Skeletal muscle tissue (tissue), 4 donors: Measurements from ENCODE around the gene LCE3E. TPM values are rescaled to one million over a fixed set of nuclear protein-coding genes. Genes with fewer than 3 reads are reported as not detected.
"Not testable (repeated sequence)": the region's sequence is repeated elsewhere in the genome, so short reads cannot be mapped to it uniquely, and the experiment has no call there.

Experiments
- H3K27ac ChIP-seq: one replicate; pipeline ENCODE4 v1.7.0; 2013; ENCODE audit warnings: mild to moderate bottlenecking, low read depth, low read length, inconsistent platforms
- H3K27me3 ChIP-seq, 3 donors: one replicate each; pipeline ENCODE4 v1.7.0; 2013; ENCODE audit warnings: low read length in 3 of 3; ENCODE audit not compliant: control insufficient read depth in 3 of 3, insufficient read depth in 3 of 3
- H3K36me3 ChIP-seq, 3 donors: one replicate each; pipeline ENCODE4 v1.7.0; 2013; ENCODE audit warnings: low read length in 3 of 3; ENCODE audit not compliant: control insufficient read depth in 3 of 3, insufficient read depth in 3 of 3
- H3K4me1 ChIP-seq, 3 donors: one replicate each; pipeline ENCODE4 v1.7.0; 2013; ENCODE audit warnings: low read length in 3 of 3, mild to moderate bottlenecking in 3 of 3; ENCODE audit not compliant: control insufficient read depth in 3 of 3, insufficient read depth in 3 of 3
- H3K4me3 ChIP-seq, 3 donors: one replicate each; pipeline ENCODE4 v1.7.0; 2013; ENCODE audit warnings: low read length in 3 of 3
- H3K9ac ChIP-seq, 3 donors: one replicate each; pipeline ENCODE4 v1.7.0; 2013; ENCODE audit warnings: low read length in 3 of 3, mild to moderate bottlenecking in 3 of 3, moderate library complexity in 2 of 3, low read depth in 1 of 3
- H3K9me3 ChIP-seq, 3 donors: one replicate each; pipeline ENCODE4 v1.7.0; 2013; ENCODE audit warnings: low read length in 3 of 3; ENCODE audit not compliant: control insufficient read depth in 3 of 3
- total RNA-seq: library from RNA; depleted of rRNA; stranded (reverse); fragments of >200 nt; gene quantifications from one replicate; pipeline ENCODE4 v1.2.3, GENCODE V29; 2014
- donor health status: Osteomylitis.

The LCE3E gene
- total RNA-seq, 1 donor from 2014 or later: not detected

DNA sequence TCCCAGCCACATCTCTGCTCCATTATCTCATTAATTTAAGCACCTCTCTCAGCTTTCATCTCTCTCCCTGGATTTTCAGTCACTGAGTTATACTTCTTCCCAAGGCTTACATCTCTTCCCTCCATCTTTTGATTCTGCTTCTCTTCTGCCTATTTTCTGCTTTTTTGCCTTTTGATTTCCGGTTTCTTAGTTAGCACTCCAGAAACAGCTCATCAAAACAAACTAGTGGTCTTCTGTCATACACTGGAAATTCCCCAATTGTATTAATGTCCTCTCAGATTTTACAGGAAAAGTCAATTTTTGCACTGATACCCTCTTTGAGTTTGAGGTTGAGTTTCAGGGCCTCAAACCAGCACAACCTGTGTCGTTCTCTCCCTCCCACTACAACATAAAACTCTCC is 1.5 kb downstream of the LCE3E start:
- H3K9me3 ChIP-seq: peaks cover 0 to 3% (median 0%) of the 10 kb centered on the region in 3 donors
- H3K36me3 ChIP-seq: no peaks in the 10 kb centered on the region
- no peaks in the 10 kb centered on the region for H3K27me3 ChIP-seq
- H3K9ac ChIP-seq: no peak overlapping the region
- no peaks in the 10 kb centered on the region for H3K4me1 ChIP-seq
- H3K27ac ChIP-seq: no peak overlapping the region
- no peak overlapping the region for H3K4me3 ChIP-seq

DNA sequence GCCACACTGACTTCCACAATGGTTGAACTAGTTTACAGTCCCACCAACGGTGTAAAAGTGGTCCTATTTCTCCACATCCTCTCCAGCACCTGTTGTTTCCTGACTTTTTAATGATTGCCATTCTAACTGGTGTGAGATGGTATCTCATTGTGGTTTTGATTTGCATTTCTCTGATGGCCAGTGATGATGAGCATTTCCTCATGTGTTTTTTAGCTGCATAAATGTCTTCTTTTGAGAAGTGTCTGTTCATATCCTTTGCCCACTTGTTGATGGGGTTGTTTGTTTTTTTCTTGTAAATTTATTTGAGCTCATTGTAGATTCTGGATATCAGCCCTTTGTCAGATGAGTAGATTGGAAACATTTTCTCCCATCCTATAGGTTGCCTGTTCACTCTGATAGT is 18.2 kb downstream of the LCE3E start:
- not testable (repeated sequence) for H3K36me3 ChIP-seq, H3K9ac ChIP-seq, H3K4me1 ChIP-seq, H3K27ac ChIP-seq, H3K9me3 ChIP-seq, H3K4me3 ChIP-seq, H3K27me3 ChIP-seq

DNA sequence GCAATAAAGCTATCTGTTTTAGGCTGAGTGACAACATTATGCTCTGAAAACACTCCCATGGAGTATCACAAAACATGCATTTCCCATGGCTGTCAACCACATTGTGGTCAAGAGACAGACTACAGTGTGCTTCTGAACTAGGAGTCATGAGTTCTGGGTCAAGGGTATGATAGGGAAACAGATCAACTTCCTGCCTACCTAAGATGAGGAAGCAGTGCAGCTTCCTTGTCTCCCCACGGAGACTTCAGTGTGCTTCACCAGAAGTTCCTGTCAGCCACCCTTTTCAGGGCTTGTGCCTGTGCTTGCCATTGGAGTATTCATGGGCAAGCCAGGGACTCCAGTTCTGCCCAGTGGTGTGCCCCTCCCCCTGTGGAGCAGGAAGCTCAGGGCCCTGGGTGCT is 19.9 kb downstream of the LCE3E start:
- Histone ChIP-seq H3K36me3 (no peaks in the 10 kb centered on the region), H3K4me1 (no peaks in the 10 kb centered on the region), H3K9ac (no peak overlapping the region), H3K9me3 (peaks cover 0 to 2% (median 0%) of the 10 kb centered on the region in 3 donors), H3K27me3 (no peaks in the 10 kb centered on the region), H3K4me3 (no peak overlapping the region), H3K27ac (no peak overlapping the region)

DNA sequence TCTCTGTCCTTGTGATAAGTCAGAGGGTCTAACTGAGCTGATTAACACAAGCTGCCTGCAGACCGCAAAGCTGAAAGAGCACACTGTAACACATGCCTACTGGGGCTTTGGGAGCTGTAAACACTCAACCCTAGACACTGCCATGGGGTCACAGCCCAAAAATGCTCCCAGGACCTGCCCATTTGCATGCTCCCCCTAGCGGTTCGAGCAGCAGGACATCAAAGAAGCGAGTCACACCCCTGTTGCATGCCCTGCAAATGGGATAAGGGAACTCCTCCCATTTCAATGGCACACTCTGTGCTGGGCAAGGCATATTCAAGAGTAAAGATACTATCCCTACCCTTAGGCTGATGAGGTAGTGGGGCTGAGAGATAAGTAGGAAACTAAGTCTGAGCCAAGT is 22.8 kb downstream of the LCE3E start:
- no peaks in the 10 kb centered on the region for H3K27me3 ChIP-seq
- no peaks in the 10 kb centered on the region for H3K4me1 ChIP-seq
- H3K9me3 ChIP-seq: peaks cover 0 to 2% (median 0%) of the 10 kb centered on the region in 3 donors

DNA sequence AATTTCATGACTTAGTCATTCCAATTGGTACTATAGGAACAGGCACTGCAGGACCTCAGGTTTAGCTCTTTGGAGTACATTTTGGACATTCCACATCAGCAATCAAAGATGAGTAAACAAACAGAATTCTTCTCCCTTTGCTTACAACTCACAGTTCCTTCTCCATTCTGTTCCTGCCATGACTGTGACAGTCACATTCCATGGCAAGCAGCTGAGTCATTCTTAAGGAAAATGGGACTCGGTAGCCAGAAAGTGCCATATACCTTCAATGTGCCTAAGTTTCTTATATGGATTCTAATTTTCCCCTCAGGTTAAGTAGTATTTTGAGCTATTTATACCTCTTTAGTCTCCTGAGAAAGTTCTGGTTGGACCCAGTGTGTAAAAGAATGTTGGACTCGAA is 26.7 kb downstream of the LCE3E start:
- H3K27me3 ChIP-seq: no peaks in the 10 kb centered on the region
- no peak overlapping the region for H3K4me3 ChIP-seq
- H3K9ac ChIP-seq: no peak overlapping the region
- peaks cover 0 to 2% (median 0%) of the 10 kb centered on the region in 3 donors for H3K9me3 ChIP-seq
- H3K27ac ChIP-seq: no peak overlapping the region
- no peaks in the 10 kb centered on the region for H3K4me1 ChIP-seq
- no peaks in the 10 kb centered on the region for H3K36me3 ChIP-seq

More for the DNA sequence above, 22.8 kb downstream of the LCE3E start:
- Histone ChIP-seq H3K36me3 (no peaks in the 10 kb centered on the region), H3K4me3 (no peak overlapping the region), H3K9ac (no peak overlapping the region), H3K27ac (no peak overlapping the region)

DNA sequence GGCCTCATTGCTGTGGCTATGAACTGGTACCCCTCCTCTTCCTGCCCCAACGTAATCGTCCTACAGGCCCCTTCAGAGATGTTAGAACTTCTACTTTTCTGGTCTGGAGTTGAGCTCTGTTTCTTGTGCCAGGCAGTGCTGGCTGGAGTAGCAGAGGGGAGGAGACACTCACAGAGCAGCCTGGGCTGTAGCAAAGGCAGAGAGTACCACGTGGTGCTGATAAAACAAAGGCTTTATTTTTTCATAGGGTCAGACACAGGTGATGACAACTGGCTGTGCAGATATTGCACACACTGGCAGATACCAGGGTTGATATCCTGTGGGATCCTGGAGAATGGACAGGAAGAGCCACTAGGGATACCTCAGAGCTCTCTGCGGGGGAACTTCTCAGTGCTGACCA is 29.1 kb downstream of the LCE3E start:
- no peak overlapping the region for H3K27ac ChIP-seq
- no peaks in the 10 kb centered on the region for H3K4me1 ChIP-seq
- peaks cover 0 to 2% (median 0%) of the 10 kb centered on the region in 3 donors for H3K9me3 ChIP-seq
- no peak overlapping the region for H3K9ac ChIP-seq
- H3K36me3 ChIP-seq: no peaks in the 10 kb centered on the region
- peaks cover 0 to 2% (median 0%) of the 10 kb centered on the region in 3 donors for H3K27me3 ChIP-seq
- H3K4me3 ChIP-seq: no peak overlapping the region

DNA sequence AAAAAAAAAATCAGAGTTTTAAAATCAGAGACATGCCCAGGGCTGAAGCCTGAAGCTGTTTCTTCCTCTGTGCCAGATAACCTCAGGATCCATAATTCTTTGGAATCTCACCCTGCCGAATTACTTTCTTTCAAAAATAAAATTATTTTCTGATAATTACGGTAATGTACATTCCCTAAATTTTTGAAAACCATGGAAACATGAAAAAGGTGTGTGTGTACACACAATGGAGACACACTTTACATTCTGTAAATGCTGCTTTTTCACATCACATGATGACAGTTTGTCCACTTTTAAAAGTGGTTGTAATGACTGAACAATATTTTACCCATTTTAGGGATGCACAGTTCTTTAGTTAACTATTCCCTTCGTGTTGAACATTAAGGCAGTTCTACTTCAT is 30.8 kb downstream of the LCE3E start:
- no peaks in the 10 kb centered on the region for H3K36me3 ChIP-seq
- no peaks in the 10 kb centered on the region for H3K9me3 ChIP-seq
- H3K4me1 ChIP-seq: no peaks in the 10 kb centered on the region
- peaks cover 0 to 2% (median 0%) of the 10 kb centered on the region in 3 donors for H3K27me3 ChIP-seq
- H3K4me3 ChIP-seq: no peak overlapping the region
- H3K27ac ChIP-seq: no peak overlapping the region
- H3K9ac ChIP-seq: no peak overlapping the region

DNA sequence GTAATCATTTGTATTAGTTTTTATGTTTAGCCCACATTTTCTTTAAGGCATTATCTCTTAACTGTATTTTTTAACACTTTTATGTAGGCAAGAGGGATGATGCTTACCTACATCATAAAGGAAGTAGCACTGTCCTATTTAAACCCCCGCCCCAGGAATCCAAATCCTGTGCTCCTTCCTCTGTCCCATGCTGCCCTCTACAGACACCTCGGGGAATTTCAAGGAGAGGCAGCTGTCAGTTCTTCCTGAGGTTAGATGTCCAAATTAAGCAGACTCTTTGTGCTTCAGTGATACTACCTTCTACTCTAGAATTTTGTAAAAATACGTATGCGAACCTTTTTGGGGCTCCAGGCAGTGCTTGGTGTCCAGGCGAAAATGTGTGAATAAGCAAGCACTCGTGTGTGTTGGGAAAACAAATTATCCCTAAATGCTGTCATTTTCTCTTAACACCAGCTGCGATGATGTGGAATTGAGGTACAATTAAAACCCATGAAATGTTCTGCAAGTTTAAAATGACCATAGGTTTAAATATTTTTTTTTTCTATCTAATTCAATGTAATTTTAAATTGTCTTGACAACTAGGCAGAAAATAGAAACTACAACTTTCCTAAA is 33.1 kb downstream of the LCE3E start:
- no peaks in the 10 kb centered on the region for H3K36me3 ChIP-seq
- H3K4me1 ChIP-seq: no peaks in the 10 kb centered on the region
- H3K4me3 ChIP-seq: no peak overlapping the region
- no peak overlapping the region for H3K9ac ChIP-seq
- H3K27me3 ChIP-seq: peaks cover 0 to 2% (median 0%) of the 10 kb centered on the region in 3 donors
- no peaks in the 10 kb centered on the region for H3K9me3 ChIP-seq
- no peak overlapping the region for H3K27ac ChIP-seq

DNA sequence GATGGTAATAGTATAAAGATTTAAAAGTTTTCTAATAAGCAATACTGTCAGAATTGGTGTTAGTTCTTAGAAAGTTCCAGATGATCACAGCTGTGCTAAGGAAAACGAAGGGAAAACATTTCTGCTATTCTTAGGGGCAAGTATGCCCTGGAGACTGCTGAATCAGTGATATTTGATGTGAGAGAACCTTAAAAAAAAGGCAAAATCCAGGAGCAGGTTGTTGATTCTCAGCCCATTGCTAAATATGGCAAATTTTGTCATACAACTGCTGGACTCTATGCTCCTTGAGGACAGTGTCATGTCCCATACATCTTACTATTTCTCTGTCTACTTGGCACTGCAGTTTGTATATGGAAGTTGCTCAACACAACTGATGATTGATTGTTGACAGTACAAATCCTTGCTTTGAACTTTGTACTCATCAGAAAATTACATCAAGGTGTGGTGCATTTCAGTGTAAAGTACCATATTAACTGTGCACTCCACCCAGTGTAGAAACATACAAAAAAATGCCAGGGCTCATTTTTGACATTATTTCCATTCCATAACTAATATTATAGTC is 41.4 kb downstream of the LCE3E start:
- Histone ChIP-seq H3K4me1 (no peaks in the 10 kb centered on the region), H3K9me3 (peaks cover 0 to 2% (median 0%) of the 10 kb centered on the region in 3 donors), H3K36me3 (no peaks in the 10 kb centered on the region), H3K9ac (no peak overlapping the region), H3K4me3 (no peak overlapping the region), H3K27me3 (no peaks in the 10 kb centered on the region), H3K27ac (no peak overlapping the region)

DNA sequence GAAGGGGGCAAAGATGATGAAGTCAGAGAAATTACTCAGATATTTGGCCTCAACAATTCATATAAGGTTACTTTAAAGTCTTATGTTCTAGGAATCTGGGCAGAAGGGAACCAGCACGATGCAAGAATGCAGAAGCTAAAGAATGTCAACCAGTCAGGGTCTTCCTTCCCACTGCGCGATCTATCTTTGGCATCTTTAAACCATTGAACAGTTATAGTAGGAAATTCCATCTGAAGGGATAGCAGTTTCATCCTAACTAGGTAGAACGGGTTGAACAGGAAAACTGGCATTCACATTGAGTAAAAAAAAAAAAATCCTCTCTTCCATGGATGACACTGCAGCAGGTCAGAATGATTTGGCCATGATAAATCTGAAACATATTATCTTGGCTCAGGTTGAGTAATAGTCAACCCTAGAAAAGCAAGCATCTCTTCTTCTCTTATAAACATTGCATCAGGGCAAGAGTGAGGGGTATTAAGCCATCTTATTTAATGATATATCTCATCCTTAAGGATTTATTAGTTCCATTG is 46.0 kb downstream of the LCE3E start:
- peaks cover 9 to 20% (median 11%) of the 10 kb centered on the region in 3 donors for H3K27me3 ChIP-seq
- no peaks in the 10 kb centered on the region for H3K4me1 ChIP-seq
- no peak overlapping the region for H3K27ac ChIP-seq

More for the DNA sequence above, 46.0 kb downstream of the LCE3E start:
- Histone ChIP-seq H3K9me3 (peaks cover 0 to 2% (median 0%) of the 10 kb centered on the region in 3 donors), H3K4me3 (no peak overlapping the region), H3K9ac (no peak overlapping the region), H3K36me3 (no peaks in the 10 kb centered on the region)
